Sigmoid colon (tissue), 7 donors: ENCODE results near the gene FGF14. TPM values are rescaled to one million over a fixed set of nuclear protein-coding genes. Genes with fewer than 3 reads are reported as not detected.

Experiments used
- DNase-seq: peaks from one replicate; pipeline ENCODE4 v3.0.0-alpha.2; 2019
- H3K27ac ChIP-seq, 4 donors: fragments of 200-600 bp; sonication (generic); one replicate each; pipeline ENCODE4 v1.5.1; 2016 to 2019; ENCODE audit warnings: mild to moderate bottlenecking in 1 of 4
- H3K27me3 ChIP-seq, 3 donors: fragments of 200-600 bp; sonication (generic); one replicate each; pipeline ENCODE4 v1.5.1; 2019; ENCODE audit warnings: mild to moderate bottlenecking in 1 of 3
- H3K36me3 ChIP-seq, 4 donors: fragments of 200-600 bp; sonication (generic); one replicate each; pipeline ENCODE4 v1.5.1; 2016 to 2019
- H3K4me1 ChIP-seq, 4 donors: fragments of 200-600 bp; sonication (generic); one replicate each; pipeline ENCODE4 v1.5.1; 2017 to 2019
- H3K4me3 ChIP-seq, 4 donors: fragments of 200-600 bp; sonication (generic); one replicate each; pipeline ENCODE4 v1.5.1; 2017 to 2019; ENCODE audit warnings: mild to moderate bottlenecking in 2 of 4, moderate library complexity in 1 of 4
- H3K9me3 ChIP-seq, 4 donors: fragments of 200-600 bp in 3 of 4; sonication (generic) in 3 of 4; one replicate each; pipeline versions ENCODE4 v1.5.1 to v1.6.1; 2013 to 2019
- EP300 ChIP-seq, 4 donors: sonication (generic); formaldehyde crosslinking; IDR thresholded peaks; one replicate each; pipeline ENCODE4 v1.6.1; 2017; ENCODE audit warnings: antibody characterized with exemption in 4 of 4
- POLR2A ChIP-seq, 2 donors: fragments of 450-650 bp; IDR thresholded peaks; one replicate each; pipeline ENCODE4 v1.6.1; 2016; ENCODE audit warnings: antibody characterized with exemption in 2 of 2, mild to moderate bottlenecking in 2 of 2, moderate library complexity in 2 of 2
- POLR2AphosphoS5 ChIP-seq, 4 donors: sonication (generic); formaldehyde crosslinking; IDR thresholded peaks; one replicate each; pipeline ENCODE4 v1.6.1; 2017; ENCODE audit warnings: antibody characterized with exemption in 4 of 4
- whole genome bisulfite sequencing, 2 donors: extraction: QIAGEN DNeasy Blood & Tissue Kit; methylation state at CpG; one replicate each; pipeline ENCODE4 v1.1.7; 2013; 5-methylcytosine and 5-hydroxymethylcytosine counted together
- intact Hi-C: fragments of 100-400 bp; cut with DNase I; formaldehyde crosslinking; loops from one replicate; pipeline ENCODE4 v1.15.1; 2023
- polyA plus RNA-seq, 3 donors: library from polyadenylated mRNA; stranded (reverse); fragments of 200-250 nt; gene quantifications; one replicate each; pipeline ENCODE4 v1.2.3, GENCODE V29; 2013
- total RNA-seq, 4 donors: library from RNA; depleted of rRNA; stranded (reverse); fragments of >200 nt; gene quantifications; one replicate each; pipeline ENCODE4 v1.1.0, GENCODE V29; 2016
- TF ChIP-seq, protein P1 (sequence below), 4 experiments: fragments of 450-650 bp in 3 of 4; fragments of 200-600 bp in 1 of 4; IDR thresholded peaks; one replicate each; pipeline ENCODE4 v1.5.1; 2016 to 2019; ENCODE audit warnings: antibody characterized with exemption in 4 of 4, mild to moderate bottlenecking in 3 of 4, moderate library complexity in 2 of 4
- donor health status: healthy with polysubstance abuse.
- donor health status: Bipolar disorder and iron deficiency.
- donor health status: healthy.

Gene FGF14
- total and polyA plus RNA-seq, 7 donors: under 0.01 to 1.6 (median 1.1) TPM

DNA sequence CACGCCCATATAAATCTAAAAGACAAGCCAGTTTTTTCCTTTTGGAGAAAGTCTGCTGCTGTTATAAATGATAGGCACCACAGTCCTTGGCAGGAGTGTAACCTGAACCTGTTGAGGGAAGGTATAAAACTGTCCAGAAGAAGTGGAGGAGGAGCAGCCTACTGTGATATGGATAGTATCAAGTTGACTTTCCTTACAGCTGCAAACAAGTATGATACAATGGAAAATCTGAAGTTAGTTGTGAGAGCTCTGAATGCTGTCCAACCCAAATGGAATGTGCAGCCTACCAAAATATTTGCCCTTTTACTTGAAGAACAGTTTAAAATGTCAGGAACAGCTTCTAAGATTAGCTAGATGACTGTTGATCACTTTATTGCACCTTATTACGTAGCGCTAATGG is 399.6 kb downstream of the FGF14 start:
- TF ChIP-seq EP300 (IDR thresholded peaks at IDR 0.05): peak in 1 of 4 donors; percentile 64
- TF ChIP-seq POLR2AphosphoS5 (IDR thresholded peaks at IDR 0.05): peak; percentile 67 to 96 (median 91)
- no peak for TF ChIP-seq POLR2A (IDR thresholded peaks at IDR 0.05)
- TF ChIP-seq, protein P1, sequence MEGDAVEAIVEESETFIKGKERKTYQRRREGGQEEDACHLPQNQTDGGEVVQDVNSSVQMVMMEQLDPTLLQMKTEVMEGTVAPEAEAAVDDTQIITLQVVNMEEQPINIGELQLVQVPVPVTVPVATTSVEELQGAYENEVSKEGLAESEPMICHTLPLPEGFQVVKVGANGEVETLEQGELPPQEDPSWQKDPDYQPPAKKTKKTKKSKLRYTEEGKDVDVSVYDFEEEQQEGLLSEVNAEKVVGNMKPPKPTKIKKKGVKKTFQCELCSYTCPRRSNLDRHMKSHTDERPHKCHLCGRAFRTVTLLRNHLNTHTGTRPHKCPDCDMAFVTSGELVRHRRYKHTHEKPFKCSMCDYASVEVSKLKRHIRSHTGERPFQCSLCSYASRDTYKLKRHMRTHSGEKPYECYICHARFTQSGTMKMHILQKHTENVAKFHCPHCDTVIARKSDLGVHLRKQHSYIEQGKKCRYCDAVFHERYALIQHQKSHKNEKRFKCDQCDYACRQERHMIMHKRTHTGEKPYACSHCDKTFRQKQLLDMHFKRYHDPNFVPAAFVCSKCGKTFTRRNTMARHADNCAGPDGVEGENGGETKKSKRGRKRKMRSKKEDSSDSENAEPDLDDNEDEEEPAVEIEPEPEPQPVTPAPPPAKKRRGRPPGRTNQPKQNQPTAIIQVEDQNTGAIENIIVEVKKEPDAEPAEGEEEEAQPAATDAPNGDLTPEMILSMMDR (IDR thresholded peaks at IDR 0.05): no peak
- Histone ChIP-seq H3K36me3 (no peaks in the 10 kb centered on the region), H3K27ac (peak overlapping the region in 1 of 4 donors; percentile 21), H3K4me3 (no peak overlapping the region), H3K27me3 (no peaks in the 10 kb centered on the region), H3K4me1 (peaks cover 0 to 24% (median 16%) of the 10 kb centered on the region in 4 donors), H3K9me3 (no peaks in the 10 kb centered on the region)
- intact Hi-C loops: no loop called here
- 63 to 64% methylated on average over 3 of the region's 3 CpGs for WGBS, 2 donors
- DNase-seq: no peak

DNA sequence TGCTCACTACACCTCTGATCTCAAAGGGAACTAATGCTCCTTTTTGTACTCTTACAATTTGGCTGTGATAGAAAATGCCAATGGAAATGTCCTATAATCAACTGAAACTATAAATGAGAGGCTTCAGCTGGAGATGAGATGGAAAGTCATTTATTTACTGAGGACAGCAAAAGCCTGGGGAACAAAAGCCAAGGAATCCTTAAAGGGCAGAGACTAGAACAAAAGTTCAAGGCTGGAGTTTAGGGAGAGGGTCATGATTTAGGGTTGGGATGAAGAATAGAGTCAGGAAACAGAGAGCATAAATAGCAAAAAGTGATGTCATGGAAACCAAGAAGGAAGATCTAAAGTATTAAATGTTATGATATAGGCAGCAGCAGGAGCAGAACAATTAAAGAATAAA is 401.1 kb downstream of the FGF14 start:
- H3K9me3 ChIP-seq: no peaks in the 10 kb centered on the region
- intact Hi-C loops: no loop called here
- DNase-seq: no peak
- peaks cover 0 to 24% (median 16%) of the 10 kb centered on the region in 4 donors for H3K4me1 ChIP-seq
- H3K36me3 ChIP-seq: no peaks in the 10 kb centered on the region
- H3K27ac ChIP-seq: no peak overlapping the region
- no peaks in the 10 kb centered on the region for H3K27me3 ChIP-seq
- H3K4me3 ChIP-seq: no peak overlapping the region
- TF ChIP-seq EP300 (IDR thresholded peaks at IDR 0.05): no peak
- TF ChIP-seq, protein P1 (IDR thresholded peaks at IDR 0.05): no peak
- no peak for TF ChIP-seq POLR2AphosphoS5 (IDR thresholded peaks at IDR 0.05)
- no peak for TF ChIP-seq POLR2A (IDR thresholded peaks at IDR 0.05)

DNA sequence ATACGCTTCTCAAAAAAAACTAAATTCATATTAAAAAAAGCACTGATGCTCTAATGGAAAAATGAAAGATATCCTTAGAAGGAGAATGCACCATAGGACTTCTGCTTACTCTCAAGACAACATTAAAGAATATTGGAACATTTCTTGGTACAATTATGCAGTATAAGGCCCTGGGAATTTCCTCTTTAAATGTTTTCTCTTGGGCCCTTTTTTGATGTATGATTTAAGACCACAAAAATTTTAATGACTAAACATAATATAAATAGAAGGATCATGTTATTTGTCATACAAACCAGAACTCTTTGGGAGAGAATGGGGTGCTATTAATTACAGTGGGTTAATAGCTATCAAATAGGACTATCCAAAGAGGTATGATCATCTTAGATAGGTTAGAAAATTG is 403.7 kb downstream of the FGF14 start:
- Histone ChIP-seq H3K27me3 (no peaks in the 10 kb centered on the region), H3K4me1 (peaks cover 0 to 19% (median 16%) of the 10 kb centered on the region in 4 donors), H3K9me3 (no peaks in the 10 kb centered on the region), H3K4me3 (no peak overlapping the region), H3K27ac (no peak overlapping the region), H3K36me3 (no peaks in the 10 kb centered on the region)
- WGBS, 2 donors: 95 to 100% methylated on average over 1 of the region's 1 CpG
- TF ChIP-seq, protein P1 (IDR thresholded peaks at IDR 0.05): no peak
- TF ChIP-seq POLR2AphosphoS5 (IDR thresholded peaks at IDR 0.05) (no peak), EP300 (IDR thresholded peaks at IDR 0.05) (no peak), POLR2A (IDR thresholded peaks at IDR 0.05) (no peak)
- intact Hi-C loops: no loop called here
- DNase-seq: no peak

DNA sequence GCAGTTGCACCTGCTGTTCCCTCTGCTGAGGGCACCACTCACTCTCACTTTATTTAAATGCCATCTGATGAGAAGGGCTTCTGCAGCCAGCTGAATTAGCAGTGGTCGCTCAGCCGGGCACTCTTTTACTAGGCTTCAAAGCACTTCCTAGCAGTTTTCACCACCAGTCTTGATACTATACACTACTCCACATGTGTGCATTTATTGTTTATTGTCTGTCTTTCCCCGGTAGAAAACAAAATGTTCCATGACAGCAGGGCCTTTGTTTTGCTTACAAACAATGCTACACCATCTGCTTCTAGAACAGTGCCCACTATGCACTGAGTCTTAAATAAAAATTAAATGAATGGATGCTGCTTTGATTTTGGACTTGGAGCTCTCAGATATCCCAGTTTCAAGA is 404.9 kb downstream of the FGF14 start:
- Histone ChIP-seq H3K9me3 (no peaks in the 10 kb centered on the region), H3K36me3 (no peaks in the 10 kb centered on the region), H3K4me1 (peaks cover 0 to 9% (median 6%) of the 10 kb centered on the region in 4 donors), H3K27ac (no peak overlapping the region), H3K4me3 (no peak overlapping the region), H3K27me3 (no peaks in the 10 kb centered on the region)
- TF ChIP-seq EP300 (IDR thresholded peaks at IDR 0.05) (no peak), POLR2A (IDR thresholded peaks at IDR 0.05) (no peak), POLR2AphosphoS5 (IDR thresholded peaks at IDR 0.05) (no peak)
- TF ChIP-seq, protein P1 (IDR thresholded peaks at IDR 0.05): no peak
- 88 to 90% methylated on average over 3 of the region's 3 CpGs for WGBS, 2 donors
- intact Hi-C loops: no loop called here
- no peak for DNase-seq

DNA sequence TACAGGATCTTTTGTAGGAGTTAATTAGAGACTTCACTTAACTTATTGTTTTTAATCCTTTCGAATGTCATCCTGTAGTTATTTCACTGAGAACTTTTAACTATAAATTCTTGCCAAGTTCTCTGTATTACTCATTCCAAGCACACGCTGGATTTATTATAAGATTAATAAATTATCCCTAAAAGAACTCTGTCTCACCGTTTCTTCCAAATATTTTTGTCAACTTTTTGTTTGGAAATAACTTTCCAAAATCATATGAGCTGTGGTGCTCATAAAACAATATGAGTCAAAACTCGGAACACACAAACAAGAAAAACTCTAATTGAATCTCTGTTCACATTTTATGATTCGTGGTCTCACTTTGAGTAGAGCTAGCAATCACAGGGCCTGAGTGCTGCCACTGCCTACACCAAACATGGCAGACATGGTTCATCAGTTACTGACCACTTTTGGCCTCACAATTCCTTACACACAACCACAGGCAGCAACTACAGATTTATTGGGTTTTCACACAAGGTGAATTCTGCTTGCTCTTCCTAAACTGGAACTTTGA is 412.0 kb downstream of the FGF14 start:
- 71 to 76% methylated on average over 5 of the region's 5 CpGs for WGBS, 2 donors
- Histone ChIP-seq H3K36me3 (no peaks in the 10 kb centered on the region), H3K4me3 (no peak overlapping the region), H3K9me3 (no peaks in the 10 kb centered on the region), H3K27me3 (no peaks in the 10 kb centered on the region), H3K27ac (no peak overlapping the region), H3K4me1 (peaks cover 0 to 7% (median 3%) of the 10 kb centered on the region in 4 donors)
- intact Hi-C loops: no loop called here
- no peak for DNase-seq
- TF ChIP-seq POLR2A (IDR thresholded peaks at IDR 0.05): no peak
- TF ChIP-seq, protein P1 (IDR thresholded peaks at IDR 0.05): no peak
- TF ChIP-seq POLR2AphosphoS5 (IDR thresholded peaks at IDR 0.05): no peak
- no peak for TF ChIP-seq EP300 (IDR thresholded peaks at IDR 0.05)
